NCI-H524 (cell line): ENCODE measurements around the gene LGALS7B.
A peak's percentile ranks its signal among the peaks of the same experiment; 100 is the strongest.
"Not testable (repeated sequence)": the region's sequence is repeated elsewhere in the genome, so short reads cannot be mapped to it uniquely, and the experiment has no call there.

ENCODE experiments used
- DNase-seq, 2 experiments: peaks; one replicate each; lab custom pipeline; 2025; lab: John Stamatoyannopoulos, UW

The LGALS7B gene

GRCh38 chr19:38821230-38821825 is 32.3 kb downstream of the LGALS7B start:
- not testable (repeated sequence) for DNase-seq

GRCh38 chr19:38825936-38826335 is 36.9 kb downstream of the LGALS7B start:
- not testable (repeated sequence) for DNase-seq

GRCh38 chr19:38826856-38827551 is 38.0 kb downstream of the LGALS7B start:
- no peak for DNase-seq

GRCh38 chr19:38829203-38829602 is 40.2 kb downstream of the LGALS7B start:
- not testable (repeated sequence) for DNase-seq

- no peak for DNase-seq
Measured at GRCh38 chr19:38830039-38830733, 41.2 kb downstream of the LGALS7B start.

GRCh38 chr19:38831142-38831605 is 42.2 kb downstream of the LGALS7B start:
- peak in 1 of 2 experiments; percentile 41 for DNase-seq

- DNase-seq = no peak
Measured at GRCh38 chr19:38833092-38833425, 44.1 kb downstream of the LGALS7B start.

- DNase-seq = no peak
Measured at GRCh38 chr19:38834104-38834490, 45.1 kb downstream of the LGALS7B start.

GRCh38 chr19:38834590-38834989 is 45.6 kb downstream of the LGALS7B start:
- DNase-seq = no peak

- DNase-seq = no peak
Measured at GRCh38 chr19:38836159-38836982, 47.4 kb downstream of the LGALS7B start.

- DNase-seq = no peak
Measured at GRCh38 chr19:38836983-38837626, 48.1 kb downstream of the LGALS7B start.

- no peak for DNase-seq
Measured at GRCh38 chr19:38837656-38838121, 48.7 kb downstream of the LGALS7B start.

GRCh38 chr19:38838208-38838985 is 49.4 kb downstream of the LGALS7B start:
- no peak for DNase-seq

- no peak for DNase-seq
Measured at GRCh38 chr19:38838986-38839761, 50.2 kb downstream of the LGALS7B start.

- DNase-seq = no peak
Measured at GRCh38 chr19:38839816-38840582, 51.0 kb downstream of the LGALS7B start.

GRCh38 chr19:38840583-38840968 is 51.6 kb downstream of the LGALS7B start:
- no peak for DNase-seq
